Stimulated activated CD4-positive, alpha-beta T cell treated with anti-CD3 and anti-CD28 coated beads, Interleukin-1b, Interleukin-23, amount 100 ng/mL, for 4 hours (primary cell): ENCODE data around the gene MBD5.
A peak's percentile ranks its signal among the peaks of the same experiment; 100 is the strongest.
"Not testable (repeated sequence)": the region's sequence is repeated elsewhere in the genome, so short reads cannot be mapped to it uniquely, and the experiment has no call there.

ENCODE experiments used
- DNase-seq, 2 donors: peaks; one replicate each; pipeline ENCODE4 v3.0.0-alpha.2; 2020; ENCODE audit warnings: low read depth in 2 of 2

MBD5 gene

GRCh38 chr2:148521181-148521580, 500.3 kb downstream of the MBD5 start:
- no peak for DNase-seq

- DNase-seq: no peak
These were observed 502.4 kb downstream of the MBD5 start for GRCh38 chr2:148523315-148523714.

GRCh38 chr2:148524519-148524919, 503.6 kb downstream of the MBD5 start:
- DNase-seq: peak in 1 of 2 donors; percentile 43

GRCh38 chr2:148525130-148525529, 504.2 kb downstream of the MBD5 start:
- no peak for DNase-seq

GRCh38 chr2:148526509-148527346, 505.8 kb downstream of the MBD5 start:
- no peak for DNase-seq

GRCh38 chr2:148527488-148528340, 506.8 kb downstream of the MBD5 start:
- DNase-seq: no peak

- DNase-seq: no peak
These were observed 507.6 kb downstream of the MBD5 start for GRCh38 chr2:148528356-148529064.

GRCh38 chr2:148529745-148530144, 508.9 kb downstream of the MBD5 start:
- DNase-seq: no peak

- no peak for DNase-seq
These were observed 509.5 kb downstream of the MBD5 start for GRCh38 chr2:148530350-148530749.

- DNase-seq: no peak
These were observed 510.3 kb downstream of the MBD5 start for GRCh38 chr2:148531235-148531634.

- no peak for DNase-seq
These were observed 511.0 kb downstream of the MBD5 start for GRCh38 chr2:148531669-148532428.

- no peak for DNase-seq
These were observed 512.1 kb downstream of the MBD5 start for GRCh38 chr2:148533004-148533403.

- no peak for DNase-seq
These were observed 512.8 kb downstream of the MBD5 start for GRCh38 chr2:148533685-148534084.

GRCh38 chr2:148534416-148535204, 513.7 kb downstream of the MBD5 start:
- no peak for DNase-seq

GRCh38 chr2:148538375-148538774, 517.5 kb downstream of the MBD5 start:
- DNase-seq: no peak

GRCh38 chr2:148540022-148540421, 519.1 kb downstream of the MBD5 start:
- DNase-seq: no peak

- no peak for DNase-seq
These were observed 520.9 kb downstream of the MBD5 start for GRCh38 chr2:148541792-148542191.

GRCh38 chr2:148542614-148543013, 521.7 kb downstream of the MBD5 start:
- no peak for DNase-seq

- not testable (repeated sequence) for DNase-seq
These were observed 522.2 kb downstream of the MBD5 start for GRCh38 chr2:148543088-148543540.
